ENCODE results near the gene TEX30.

GRCh38 chr13:102792396-102792795 is 18.8 kb upstream of the TEX30 start:
- TF ChIP-seq CTCF (optimal IDR thresholded peaks at IDR 0.05 in 1 of 3, IDR thresholded peaks at IDR 0.05 in 1 of 3, conservative IDR thresholded peaks at IDR 0.05 in 1 of 3; ENCODE audit: extremely low read depth in 1 of 3, insufficient read depth in 2 of 3, low read length in 3 of 3): no peak
- no peak for TF ChIP-seq EZH2 (IDR thresholded peaks at IDR 0.05; ENCODE audit: low read length)

Measured in keratinocyte (primary cell).